GM13977 (cell line): ENCODE data around the gene MN1.

ENCODE experiments used
- DNase-seq: peaks from one replicate; pipeline ENCODE4 v3.0.0; 2012; ENCODE audit warnings: low spot score
- in situ Hi-C: fragments of 300-500 bp; cut with MboI; formaldehyde crosslinking; loops from one replicate; pipeline ENCODE4 v1.12.0; 2022; ENCODE audit warnings: low sequenced_read_pairs, low pct_unique_long_range_greater_than_20kb, mixed read lengths, inconsistent platforms; ENCODE audit not compliant: unreplicated experiment
- TF ChIP-seq, protein P1 (sequence below): IDR thresholded peaks from 2 replicates; pipeline ENCODE4 v1.5.1; 2012; ENCODE audit warnings: mild to moderate bottlenecking, control low read depth; ENCODE audit not compliant: insufficient read depth; ENCODE audit errors: extremely low read depth, missing control alignments

MN1 gene

DNA sequence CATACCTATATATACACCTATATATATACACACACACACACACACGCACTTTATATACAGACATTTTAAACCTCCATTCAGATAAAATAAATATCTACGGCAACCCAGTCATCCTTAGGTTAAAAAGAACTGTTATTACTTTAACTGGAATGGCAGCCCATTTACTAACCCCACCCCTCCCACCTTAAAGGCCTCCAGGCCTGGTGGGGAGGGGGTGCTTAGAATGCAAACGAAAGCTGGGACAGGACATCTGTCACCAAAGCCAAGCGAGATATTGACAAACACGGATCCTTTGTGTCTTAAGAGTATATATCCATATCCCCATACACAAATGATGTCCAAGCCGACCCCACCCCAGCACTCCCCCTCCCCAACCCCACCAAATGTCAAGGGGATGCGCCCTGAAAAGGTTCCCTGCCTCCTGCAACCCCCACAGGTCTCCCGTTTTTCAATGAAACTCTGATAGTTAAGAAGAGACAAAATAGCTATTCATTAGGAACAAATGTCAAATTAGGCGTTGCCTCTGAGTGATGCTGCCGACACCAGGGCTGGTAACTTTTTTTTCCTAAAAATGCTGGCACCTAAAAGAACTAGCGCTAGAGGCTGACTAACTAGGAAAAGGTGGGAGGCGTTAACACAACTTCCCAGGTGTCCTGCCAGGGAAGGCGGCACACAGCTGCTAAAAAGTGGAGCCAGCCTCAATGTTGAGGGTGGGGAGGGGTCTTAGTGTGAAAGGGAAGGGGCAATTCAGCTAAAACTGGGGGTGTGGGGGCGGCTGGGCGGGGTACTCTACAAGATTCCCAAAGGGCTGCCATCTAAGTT, 5.6 kb downstream of the MN1 start:
- TF ChIP-seq, protein P1, sequence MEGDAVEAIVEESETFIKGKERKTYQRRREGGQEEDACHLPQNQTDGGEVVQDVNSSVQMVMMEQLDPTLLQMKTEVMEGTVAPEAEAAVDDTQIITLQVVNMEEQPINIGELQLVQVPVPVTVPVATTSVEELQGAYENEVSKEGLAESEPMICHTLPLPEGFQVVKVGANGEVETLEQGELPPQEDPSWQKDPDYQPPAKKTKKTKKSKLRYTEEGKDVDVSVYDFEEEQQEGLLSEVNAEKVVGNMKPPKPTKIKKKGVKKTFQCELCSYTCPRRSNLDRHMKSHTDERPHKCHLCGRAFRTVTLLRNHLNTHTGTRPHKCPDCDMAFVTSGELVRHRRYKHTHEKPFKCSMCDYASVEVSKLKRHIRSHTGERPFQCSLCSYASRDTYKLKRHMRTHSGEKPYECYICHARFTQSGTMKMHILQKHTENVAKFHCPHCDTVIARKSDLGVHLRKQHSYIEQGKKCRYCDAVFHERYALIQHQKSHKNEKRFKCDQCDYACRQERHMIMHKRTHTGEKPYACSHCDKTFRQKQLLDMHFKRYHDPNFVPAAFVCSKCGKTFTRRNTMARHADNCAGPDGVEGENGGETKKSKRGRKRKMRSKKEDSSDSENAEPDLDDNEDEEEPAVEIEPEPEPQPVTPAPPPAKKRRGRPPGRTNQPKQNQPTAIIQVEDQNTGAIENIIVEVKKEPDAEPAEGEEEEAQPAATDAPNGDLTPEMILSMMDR: no peak
- DNase-seq: no peak
- in situ Hi-C loops: no loop called here

DNA sequence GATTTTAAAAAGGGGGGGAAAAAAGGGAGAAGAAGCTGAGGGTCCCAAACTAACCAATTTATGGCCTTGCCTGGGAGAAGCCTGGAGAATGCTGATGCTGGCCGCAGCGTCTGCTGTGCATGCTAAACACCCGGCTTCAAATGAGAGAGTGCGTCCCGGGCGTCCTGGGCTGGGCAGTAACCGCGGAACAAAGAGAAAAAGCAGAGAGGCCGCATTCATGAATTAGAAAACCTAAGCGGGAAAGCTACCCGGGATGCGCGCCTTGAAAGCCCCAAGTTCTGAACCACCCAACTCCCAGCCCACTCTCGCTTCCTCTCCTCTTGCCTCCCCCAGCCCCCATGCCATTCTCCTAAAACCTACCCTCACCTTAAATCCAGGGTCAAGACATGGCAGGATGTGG, 6.5 kb downstream of the MN1 start:
- TF ChIP-seq, protein P1: no peak
- DNase-seq: no peak
- in situ Hi-C loops: no loop called here

DNA sequence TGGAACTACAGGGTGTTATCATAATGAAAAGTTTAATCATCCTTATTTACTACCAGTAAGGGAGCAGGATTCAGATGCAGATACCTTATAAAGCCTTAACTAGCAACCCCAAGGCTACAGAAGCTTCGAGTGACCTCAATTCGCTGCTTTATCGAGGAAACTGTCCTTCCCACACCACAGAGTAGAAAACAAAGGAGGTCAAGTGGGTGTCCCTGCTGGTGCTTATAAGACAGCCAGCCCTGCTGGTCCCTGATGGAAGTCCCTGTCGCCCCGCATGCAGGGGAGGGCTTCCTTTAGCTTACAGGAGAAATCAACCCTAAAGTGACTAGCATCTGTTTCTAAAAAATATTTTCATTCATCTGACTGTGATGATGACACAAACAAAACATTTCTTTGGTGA, 7.3 kb downstream of the MN1 start:
- TF ChIP-seq, protein P1: no peak
- in situ Hi-C loops: no loop called here
- DNase-seq: no peak

DNA sequence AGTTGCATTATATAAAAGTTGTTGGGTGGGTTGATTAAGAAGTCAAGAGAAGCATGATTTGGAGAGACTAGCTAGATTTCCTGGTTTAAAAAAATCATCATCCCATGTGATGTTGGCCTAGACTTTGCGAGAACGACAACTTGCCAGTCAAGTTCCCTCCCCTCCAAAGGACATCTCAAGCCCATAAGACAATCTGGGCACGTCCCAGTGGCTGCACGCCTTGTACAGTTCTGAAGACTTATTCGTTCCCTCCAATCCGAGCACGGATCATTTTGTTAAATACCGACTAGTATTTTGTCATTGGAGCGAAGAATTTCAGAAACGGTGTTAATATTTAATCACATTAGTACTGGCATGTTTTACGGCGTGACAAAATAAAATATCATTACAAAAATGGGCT, 8.0 kb downstream of the MN1 start:
- TF ChIP-seq, protein P1: no peak
- in situ Hi-C loops: no loop called here
- no peak for DNase-seq

DNA sequence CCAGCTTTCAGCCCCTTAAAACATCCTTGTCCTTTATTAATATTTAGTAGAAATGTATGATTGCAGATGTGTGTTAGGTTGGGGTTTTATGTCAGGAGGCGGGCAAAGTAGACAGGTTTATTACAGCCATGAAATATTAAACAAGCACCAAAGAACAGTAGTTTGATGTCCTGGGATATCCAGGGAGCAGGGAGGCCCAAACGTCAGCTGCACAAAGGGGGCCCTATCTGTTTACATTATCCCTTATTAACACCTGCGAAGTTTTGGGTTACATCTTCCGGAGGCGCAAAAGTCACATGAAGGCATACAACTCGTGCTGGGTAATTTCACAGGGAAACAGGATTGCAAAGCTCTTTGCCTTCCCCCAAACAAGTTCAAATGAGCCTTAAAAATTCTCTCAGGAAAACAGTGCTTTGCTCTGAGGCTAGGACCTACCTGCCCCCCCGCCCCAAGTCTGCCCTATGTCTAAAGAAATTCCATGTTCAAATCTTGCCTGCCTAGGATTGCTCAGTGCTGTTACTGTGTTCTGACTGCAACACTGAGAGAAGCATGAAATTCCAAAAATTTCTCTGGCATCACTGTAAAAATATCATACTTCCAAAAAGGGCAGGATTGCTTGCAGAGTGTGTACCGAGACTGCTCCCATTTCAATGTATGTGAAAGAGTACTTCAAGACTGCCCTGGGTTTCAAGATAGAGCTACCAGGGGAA, 8.9 kb downstream of the MN1 start:
- no peak for DNase-seq
- TF ChIP-seq, protein P1: no peak
- in situ Hi-C loops: no loop called here

DNA sequence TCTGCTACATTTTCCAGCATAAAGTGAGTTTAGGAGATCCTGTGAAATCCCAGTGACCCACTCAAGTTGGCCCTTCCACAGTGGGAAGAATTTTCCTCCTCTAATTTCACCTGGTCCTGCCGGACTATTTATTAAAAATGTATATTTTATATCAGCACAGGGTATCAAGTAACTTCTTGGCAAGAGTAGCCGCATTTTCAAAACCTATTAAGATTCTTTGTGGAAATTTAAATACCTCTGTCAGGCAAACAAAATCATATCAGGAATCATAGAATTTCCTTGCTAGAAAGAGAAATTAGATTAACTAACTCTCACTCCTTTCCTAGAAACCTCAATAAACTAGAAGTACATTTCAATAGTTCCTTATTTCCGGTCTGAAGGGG, 9.7 kb downstream of the MN1 start:
- TF ChIP-seq, protein P1: no peak
- in situ Hi-C loops: no loop called here
- DNase-seq: no peak
